HepG2 (cell line): ENCODE data around the gene ZNF615. TPM values are rescaled to one million over a fixed set of nuclear protein-coding genes. Genes with fewer than 3 reads are reported as not detected.
A peak's percentile ranks its signal among the peaks of the same experiment; 100 is the strongest.

ENCODE experiments used
- HNRNPK ChIP-seq: fragments of 200-400 bp; formaldehyde crosslinking; IDR thresholded peaks from 2 replicates; pipeline ENCODE4 v1.6.1; 2018; ENCODE audit warnings: low read length, low read depth, moderate library complexity, mild to moderate bottlenecking; ENCODE audit not compliant: poor library complexity, severe bottlenecking
- JUNB ChIP-seq: sonication (generic); formaldehyde crosslinking; IDR thresholded peaks from 2 replicates; pipeline ENCODE4 v1.8.0; 2022; ENCODE audit warnings: missing genetic modification reagents, mild to moderate bottlenecking, borderline replicate concordance
- NFE2L2 ChIP-seq: fragments of 150-350 bp; IDR thresholded peaks from 2 replicates; pipeline ENCODE4 v1.6.1; 2014; ENCODE audit warnings: low read length
- NFYC ChIP-seq: IDR thresholded peaks from 2 replicates; pipeline ENCODE4 v1.6.1; 2016; ENCODE audit warnings: missing genetic modification reagents, missing compliant biosample characterization
- NR2F6 ChIP-seq, 2 experiments: IDR thresholded peaks; 2 replicates each; pipeline ENCODE4 v1.6.1; 2016; ENCODE audit warnings: antibody characterized with exemption in 1 of 2, mild to moderate bottlenecking in 1 of 2
- NRL ChIP-seq: sonication (generic); formaldehyde crosslinking; IDR thresholded peaks from 2 replicates; pipeline ENCODE4 v1.5.0; 2020; ENCODE audit warnings: missing genetic modification reagents, mild to moderate bottlenecking, moderate library complexity, borderline replicate concordance
- RFXANK ChIP-seq: IDR thresholded peaks from 2 replicates; pipeline ENCODE4 v1.6.1; 2016
- SAFB2 ChIP-seq: sonication (generic); formaldehyde crosslinking; IDR thresholded peaks from 2 replicates; pipeline ENCODE4 v1.5.1; 2020; ENCODE audit warnings: missing genetic modification reagents, low read depth, mild to moderate bottlenecking, borderline replicate concordance
- SP1 ChIP-seq, 2 experiments: fragments of 450-650 bp in 1 of 2; sonication (generic) in 1 of 2; formaldehyde crosslinking in 1 of 2; IDR thresholded peaks; 2 replicates each; pipeline versions ENCODE4 v1.4.0 to v1.6.1; 2016 to 2020; ENCODE audit warnings: missing genetic modification reagents in 1 of 2
- THAP11 ChIP-seq: IDR thresholded peaks from 2 replicates; pipeline ENCODE4 v1.6.1; 2016; ENCODE audit warnings: missing biosample characterization, missing genetic modification reagents
- ZBTB7B ChIP-seq: sonication (generic); formaldehyde crosslinking; IDR thresholded peaks from 2 replicates; pipeline ENCODE4 v1.4.0; 2020; ENCODE audit warnings: missing genetic modification reagents
- ZNF660 ChIP-seq: sonication (generic); formaldehyde crosslinking; IDR thresholded peaks from 2 replicates; pipeline ENCODE4 v1.5.1; 2020; ENCODE audit warnings: mild to moderate bottlenecking, low read depth, missing genetic modification reagents, borderline replicate concordance
- ZSCAN21 ChIP-seq: sonication (generic); formaldehyde crosslinking; IDR thresholded peaks from 2 replicates; pipeline ENCODE4 v1.8.0; 2022; ENCODE audit warnings: mild to moderate bottlenecking, missing genetic modification reagents, moderate library complexity, borderline replicate concordance
- polyA plus RNA-seq, 8 experiments: library from polyadenylated mRNA; depleted of rRNA in 3 of 8; stranded (reverse) in 7 of 8; unstranded in 1 of 8; fragments of >200 nt; fragmentation: Illumina TruSeq in 4 of 8; extraction: Trizol in 4 of 8; gene quantifications; 2 replicates each; pipeline versions ENCODE4 v1.2.1 to v1.2.3, GENCODE V29; 2011 to 2016; ENCODE audit warnings: low read depth in 4 of 8, missing spikeins in 1 of 8, mixed read lengths in 1 of 8; ENCODE audit not compliant: insufficient read depth in 1 of 8
- total RNA-seq, 5 experiments: library from RNA; depleted of rRNA; stranded (reverse); fragments of >200 nt; fragmentation: Illumina TruSeq; extraction: Trizol; gene quantifications; 2 replicates each; pipeline ENCODE4 v1.2.3, GENCODE V29; 2016; ENCODE audit warnings: low read depth in 1 of 5
- TF ChIP-seq, protein P1 (sequence below): sonication (generic); formaldehyde crosslinking; IDR thresholded peaks from 2 replicates; pipeline ENCODE4 v1.4.0; 2020; ENCODE audit warnings: missing genetic modification reagents, borderline replicate concordance
- TF ChIP-seq, protein P2 (sequence below): sonication (generic); formaldehyde crosslinking; IDR thresholded peaks from 2 replicates; pipeline ENCODE4 v1.4.0; 2020; ENCODE audit warnings: missing genetic modification reagents, borderline replicate concordance
- TF ChIP-seq, protein P3 (sequence below): sonication (generic); formaldehyde crosslinking; IDR thresholded peaks from 2 replicates; pipeline ENCODE4 v1.4.0; 2020; ENCODE audit warnings: missing genetic modification reagents
- TF ChIP-seq, protein P4 (sequence below): sonication (generic); formaldehyde crosslinking; IDR thresholded peaks from 2 replicates; pipeline ENCODE4 v1.5.1; 2020; ENCODE audit warnings: mild to moderate bottlenecking, missing genetic modification reagents, moderate library complexity

Gene ZNF615
- total and polyA plus RNA-seq, 2 of the 13 experiments (the other 11 are each of a cell fraction or from before 2014, with no cell fraction given) = 5.2 to 7.8 TPM

DNA sequence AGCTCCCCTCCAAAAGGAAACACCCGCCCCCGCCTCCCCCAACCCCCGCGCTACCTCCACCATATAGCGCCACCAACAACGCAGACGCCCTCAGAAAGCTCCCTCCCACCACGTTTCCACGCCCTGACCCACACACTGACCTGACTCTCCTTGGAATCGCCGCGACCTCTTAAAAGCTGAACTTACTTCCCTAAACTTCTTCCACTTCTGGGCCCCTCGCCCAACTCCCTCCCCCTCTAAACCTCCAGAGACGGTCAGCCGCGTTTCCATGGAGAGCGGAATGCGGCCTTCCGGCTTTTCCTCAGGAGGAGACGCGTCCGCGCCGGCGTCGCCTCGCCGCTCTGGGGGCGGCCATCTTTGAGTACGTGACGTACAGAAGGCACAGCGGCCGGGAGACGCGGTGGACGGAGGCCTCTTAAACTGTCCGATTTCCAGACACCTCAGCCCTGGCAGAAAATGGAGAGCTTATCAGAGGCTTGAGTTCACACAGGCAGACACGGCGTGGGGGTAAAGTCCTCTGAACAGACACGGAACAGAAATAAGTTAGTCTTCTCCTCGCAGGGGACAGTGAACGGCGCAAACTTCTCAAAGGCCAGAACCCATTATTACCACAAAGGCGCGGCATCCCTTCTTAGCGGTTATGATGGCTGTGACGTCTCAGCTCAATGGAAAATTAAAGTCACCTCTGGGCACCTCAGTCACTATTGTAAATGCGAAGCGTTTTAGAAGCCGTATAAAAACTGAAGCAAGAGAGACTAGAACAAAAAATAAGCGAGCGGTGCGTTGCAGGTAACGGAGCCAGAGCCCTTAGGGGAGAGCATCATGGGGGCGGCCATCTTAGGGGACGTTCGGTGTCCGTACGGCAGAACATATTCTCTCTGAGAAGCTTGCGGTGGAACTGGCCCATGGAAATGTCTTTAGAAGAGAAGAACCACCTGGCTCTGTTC lies 40.8 kb upstream of the ZNF615 start, which contains the start of gene ZNF432 (continued):
- TF ChIP-seq, protein P1, sequence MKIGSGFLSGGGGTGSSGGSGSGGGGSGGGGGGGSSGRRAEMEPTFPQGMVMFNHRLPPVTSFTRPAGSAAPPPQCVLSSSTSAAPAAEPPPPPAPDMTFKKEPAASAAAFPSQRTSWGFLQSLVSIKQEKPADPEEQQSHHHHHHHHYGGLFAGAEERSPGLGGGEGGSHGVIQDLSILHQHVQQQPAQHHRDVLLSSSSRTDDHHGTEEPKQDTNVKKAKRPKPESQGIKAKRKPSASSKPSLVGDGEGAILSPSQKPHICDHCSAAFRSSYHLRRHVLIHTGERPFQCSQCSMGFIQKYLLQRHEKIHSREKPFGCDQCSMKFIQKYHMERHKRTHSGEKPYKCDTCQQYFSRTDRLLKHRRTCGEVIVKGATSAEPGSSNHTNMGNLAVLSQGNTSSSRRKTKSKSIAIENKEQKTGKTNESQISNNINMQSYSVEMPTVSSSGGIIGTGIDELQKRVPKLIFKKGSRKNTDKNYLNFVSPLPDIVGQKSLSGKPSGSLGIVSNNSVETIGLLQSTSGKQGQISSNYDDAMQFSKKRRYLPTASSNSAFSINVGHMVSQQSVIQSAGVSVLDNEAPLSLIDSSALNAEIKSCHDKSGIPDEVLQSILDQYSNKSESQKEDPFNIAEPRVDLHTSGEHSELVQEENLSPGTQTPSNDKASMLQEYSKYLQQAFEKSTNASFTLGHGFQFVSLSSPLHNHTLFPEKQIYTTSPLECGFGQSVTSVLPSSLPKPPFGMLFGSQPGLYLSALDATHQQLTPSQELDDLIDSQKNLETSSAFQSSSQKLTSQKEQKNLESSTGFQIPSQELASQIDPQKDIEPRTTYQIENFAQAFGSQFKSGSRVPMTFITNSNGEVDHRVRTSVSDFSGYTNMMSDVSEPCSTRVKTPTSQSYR (CRISPR knock-in tag) = peak; percentile 53; the same call in 1 of the 2 replicates
- no peak for TF ChIP-seq JUNB (CRISPR knock-in tag)
- TF ChIP-seq ZNF660 (CRISPR knock-in tag) = no peak
- no peak for TF ChIP-seq SP1 (IDR thresholded peaks at IDR 0.05)
- no peak; the same call in 1 of the 2 replicates for TF ChIP-seq SP1 (CRISPR knock-in tag; IDR thresholded peaks at IDR 0.05)
- peak; percentile 62; the same call in 1 of the 2 replicates for TF ChIP-seq NRL (CRISPR knock-in tag)
- no peak for TF ChIP-seq NFE2L2
- TF ChIP-seq NFYC (CRISPR knock-in tag) = no peak; the same call in 1 of the 2 replicates
- peak; percentile 70; the same call in 1 of the 2 replicates for TF ChIP-seq THAP11 (CRISPR knock-in tag)
- TF ChIP-seq, protein P2, sequence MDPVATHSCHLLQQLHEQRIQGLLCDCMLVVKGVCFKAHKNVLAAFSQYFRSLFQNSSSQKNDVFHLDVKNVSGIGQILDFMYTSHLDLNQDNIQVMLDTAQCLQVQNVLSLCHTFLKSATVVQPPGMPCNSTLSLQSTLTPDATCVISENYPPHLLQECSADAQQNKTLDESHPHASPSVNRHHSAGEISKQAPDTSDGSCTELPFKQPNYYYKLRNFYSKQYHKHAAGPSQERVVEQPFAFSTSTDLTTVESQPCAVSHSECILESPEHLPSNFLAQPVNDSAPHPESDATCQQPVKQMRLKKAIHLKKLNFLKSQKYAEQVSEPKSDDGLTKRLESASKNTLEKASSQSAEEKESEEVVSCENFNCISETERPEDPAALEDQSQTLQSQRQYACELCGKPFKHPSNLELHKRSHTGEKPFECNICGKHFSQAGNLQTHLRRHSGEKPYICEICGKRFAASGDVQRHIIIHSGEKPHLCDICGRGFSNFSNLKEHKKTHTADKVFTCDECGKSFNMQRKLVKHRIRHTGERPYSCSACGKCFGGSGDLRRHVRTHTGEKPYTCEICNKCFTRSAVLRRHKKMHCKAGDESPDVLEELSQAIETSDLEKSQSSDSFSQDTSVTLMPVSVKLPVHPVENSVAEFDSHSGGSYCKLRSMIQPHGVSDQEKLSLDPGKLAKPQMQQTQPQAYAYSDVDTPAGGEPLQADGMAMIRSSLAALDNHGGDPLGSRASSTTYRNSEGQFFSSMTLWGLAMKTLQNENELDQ (CRISPR knock-in tag) = no peak
- TF ChIP-seq RFXANK (CRISPR knock-in tag) = no peak
- no peak for TF ChIP-seq SAFB2 (CRISPR knock-in tag)
- TF ChIP-seq, protein P3, sequence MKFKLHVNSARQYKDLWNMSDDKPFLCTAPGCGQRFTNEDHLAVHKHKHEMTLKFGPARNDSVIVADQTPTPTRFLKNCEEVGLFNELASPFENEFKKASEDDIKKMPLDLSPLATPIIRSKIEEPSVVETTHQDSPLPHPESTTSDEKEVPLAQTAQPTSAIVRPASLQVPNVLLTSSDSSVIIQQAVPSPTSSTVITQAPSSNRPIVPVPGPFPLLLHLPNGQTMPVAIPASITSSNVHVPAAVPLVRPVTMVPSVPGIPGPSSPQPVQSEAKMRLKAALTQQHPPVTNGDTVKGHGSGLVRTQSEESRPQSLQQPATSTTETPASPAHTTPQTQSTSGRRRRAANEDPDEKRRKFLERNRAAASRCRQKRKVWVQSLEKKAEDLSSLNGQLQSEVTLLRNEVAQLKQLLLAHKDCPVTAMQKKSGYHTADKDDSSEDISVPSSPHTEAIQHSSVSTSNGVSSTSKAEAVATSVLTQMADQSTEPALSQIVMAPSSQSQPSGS = peak; percentile 12; the same call in 1 of the 2 replicates
- no peak for TF ChIP-seq NR2F6 (IDR thresholded peaks at IDR 0.05)
- TF ChIP-seq NR2F6 (CRISPR knock-in tag; IDR thresholded peaks at IDR 0.05) = peak; percentile 20; the same call in 1 of the 2 replicates
- TF ChIP-seq, protein P4, sequence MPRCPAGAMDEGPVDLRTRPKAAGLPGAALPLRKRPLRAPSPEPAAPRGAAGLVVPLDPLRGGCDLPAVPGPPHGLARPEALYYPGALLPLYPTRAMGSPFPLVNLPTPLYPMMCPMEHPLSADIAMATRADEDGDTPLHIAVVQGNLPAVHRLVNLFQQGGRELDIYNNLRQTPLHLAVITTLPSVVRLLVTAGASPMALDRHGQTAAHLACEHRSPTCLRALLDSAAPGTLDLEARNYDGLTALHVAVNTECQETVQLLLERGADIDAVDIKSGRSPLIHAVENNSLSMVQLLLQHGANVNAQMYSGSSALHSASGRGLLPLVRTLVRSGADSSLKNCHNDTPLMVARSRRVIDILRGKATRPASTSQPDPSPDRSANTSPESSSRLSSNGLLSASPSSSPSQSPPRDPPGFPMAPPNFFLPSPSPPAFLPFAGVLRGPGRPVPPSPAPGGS (CRISPR knock-in tag) = 0 out of 2 replicates have a peak, but pooled peaks have one; percentile 25
- no peak for TF ChIP-seq HNRNPK
- no peak for TF ChIP-seq ZBTB7B
- no peak for TF ChIP-seq ZSCAN21
